Activated T-cell treated with anti-CD3 and anti-CD28 coated beads for 24 hours (primary cell): ENCODE data around the gene SCARB1.

Experiments used
- DNase-seq: peaks from one replicate; pipeline ENCODE4 v3.0.0-alpha.2; 2020; ENCODE audit warnings: low read depth

The SCARB1 gene

DNA sequence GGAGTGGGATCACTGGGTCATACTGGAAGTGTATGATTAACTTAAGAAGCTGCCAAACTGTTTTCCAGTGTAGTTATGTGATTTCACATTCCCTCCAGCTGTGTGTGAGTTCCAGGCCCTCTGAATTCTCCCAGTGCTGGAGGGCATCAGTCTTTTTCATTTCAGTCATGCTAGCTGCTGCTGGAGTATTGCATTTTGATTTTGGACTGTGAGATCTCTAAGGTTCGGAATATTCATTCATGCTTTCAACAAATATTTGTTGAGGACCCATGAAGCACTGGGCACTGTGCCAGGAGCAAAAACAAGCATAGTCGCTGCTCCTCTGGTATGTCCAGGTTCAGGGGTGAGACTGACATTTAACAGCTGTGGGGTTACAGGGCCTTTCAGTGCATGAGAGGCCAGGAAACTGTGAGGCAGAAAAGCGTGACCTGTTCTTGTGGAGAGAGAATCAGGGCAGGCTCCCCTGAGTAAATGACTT, 133.2 kb downstream of the SCARB1 start:
- no peak for DNase-seq

DNA sequence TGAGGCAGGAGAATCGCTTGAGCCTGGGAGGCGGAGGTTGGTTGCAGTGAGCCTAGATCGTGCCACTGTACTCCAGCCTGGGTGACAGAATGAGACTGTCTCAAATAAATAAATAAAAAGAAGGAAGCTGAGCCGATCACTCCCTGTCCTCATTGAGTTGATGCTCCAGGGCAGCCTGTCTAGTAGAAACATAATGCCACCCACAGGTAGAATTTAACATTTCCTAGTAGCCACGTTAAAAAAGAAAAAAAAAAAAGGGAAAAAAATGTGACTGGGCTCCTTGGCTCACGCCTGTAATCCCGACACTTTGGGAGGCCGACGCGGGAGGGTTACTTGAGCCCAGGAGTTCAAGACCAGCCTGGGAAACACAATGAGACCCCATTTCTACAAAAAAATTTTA, 135.7 kb downstream of the SCARB1 start:
- no peak for DNase-seq

DNA sequence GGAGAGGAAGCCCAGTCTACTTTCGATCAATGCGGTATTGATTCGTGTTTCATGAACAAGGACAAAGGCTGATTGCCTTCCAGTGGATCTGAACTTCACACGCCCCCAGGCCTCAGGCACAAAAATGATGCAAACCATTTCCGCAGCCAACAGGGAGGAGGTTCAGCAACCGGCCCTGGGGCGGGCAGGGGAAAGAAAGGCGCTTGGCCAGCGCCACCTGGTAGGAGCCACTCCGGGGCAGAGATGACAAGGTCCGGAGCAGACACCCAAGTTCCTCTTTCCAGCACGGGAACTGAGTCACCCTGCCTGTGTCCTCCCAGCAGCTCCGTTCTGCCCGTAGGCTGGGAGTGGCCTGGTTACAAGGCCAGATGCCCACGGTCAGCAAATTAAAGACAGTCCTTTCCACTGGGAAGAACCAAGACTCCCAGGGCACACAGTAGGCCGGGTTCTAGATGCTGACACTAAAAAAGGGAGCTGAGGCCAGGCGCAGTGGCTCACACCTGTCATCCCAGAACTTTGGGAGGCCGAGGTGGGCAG, 136.3 kb downstream of the SCARB1 start:
- no peak for DNase-seq
